Right forelimb (tissue), 1 donor: Measurements from ENCODE around the gene MFN2.
"Not testable (repeated sequence)": the region's sequence is repeated elsewhere in the genome, so short reads cannot be mapped to it uniquely, and the experiment has no call there.

Experiments
- DNase-seq: peaks from one replicate; pipeline ENCODE4 v3.0.0-alpha.2; 2018

Gene MFN2

DNA sequence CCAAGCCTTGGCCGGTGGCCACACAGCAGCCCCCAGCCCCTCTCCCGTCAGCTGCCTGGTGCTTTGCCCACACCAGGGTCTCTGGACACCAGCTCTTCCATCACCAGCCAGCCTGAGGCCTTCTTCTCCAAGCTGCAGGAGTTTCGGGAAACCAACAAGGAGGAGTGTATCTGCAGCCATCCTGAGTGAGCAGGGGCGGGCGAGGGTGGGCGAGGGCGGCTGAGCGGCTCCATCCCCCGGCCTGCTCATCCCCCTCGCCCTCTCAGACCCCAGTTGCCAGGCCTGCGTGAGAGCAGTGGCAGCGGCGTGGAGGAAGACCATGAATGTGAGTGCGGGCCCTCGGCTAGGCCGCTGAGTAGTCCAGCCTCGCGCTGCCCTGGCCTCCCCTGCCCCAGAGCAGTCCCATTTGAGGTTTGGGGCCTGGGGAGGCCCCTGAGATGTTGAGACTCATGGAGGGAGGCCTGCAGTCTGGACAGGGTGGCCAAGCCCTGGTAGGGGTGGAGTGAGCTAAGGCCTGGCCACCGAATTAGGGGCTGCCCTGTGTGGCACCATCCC, 48.8 kb downstream of the MFN2 start:
- no peak for DNase-seq

DNA sequence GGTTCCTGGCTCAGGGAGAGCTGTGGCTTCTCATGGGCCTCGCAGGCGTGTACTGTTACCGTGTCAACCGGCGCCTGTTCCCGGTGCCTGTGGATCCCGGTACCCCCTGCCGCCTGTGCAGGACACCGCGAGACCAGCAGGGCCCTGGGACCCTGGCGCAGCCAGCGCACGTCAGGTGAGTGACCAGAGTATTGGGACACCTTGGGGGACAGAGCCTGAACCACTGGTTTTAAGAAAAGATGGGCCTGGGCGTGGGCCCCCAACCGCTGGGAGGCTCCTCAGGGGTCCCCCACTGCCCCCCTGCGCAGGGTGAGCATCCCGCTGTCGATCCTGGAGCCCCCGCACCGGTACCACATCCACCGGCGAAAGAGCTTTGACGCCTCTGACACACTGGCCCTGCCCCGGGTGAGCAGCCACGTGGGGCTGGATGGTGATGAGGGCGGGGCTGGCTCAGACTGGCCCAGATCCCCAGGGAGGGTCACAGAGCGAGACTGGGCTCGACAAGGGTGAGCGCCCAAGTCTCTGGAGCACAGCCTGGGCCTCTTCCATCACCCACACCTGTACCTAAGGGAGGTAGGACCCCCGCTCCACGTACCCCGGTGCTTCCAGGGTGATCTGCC, 49.6 kb downstream of the MFN2 start:
- DNase-seq = no peak

DNA sequence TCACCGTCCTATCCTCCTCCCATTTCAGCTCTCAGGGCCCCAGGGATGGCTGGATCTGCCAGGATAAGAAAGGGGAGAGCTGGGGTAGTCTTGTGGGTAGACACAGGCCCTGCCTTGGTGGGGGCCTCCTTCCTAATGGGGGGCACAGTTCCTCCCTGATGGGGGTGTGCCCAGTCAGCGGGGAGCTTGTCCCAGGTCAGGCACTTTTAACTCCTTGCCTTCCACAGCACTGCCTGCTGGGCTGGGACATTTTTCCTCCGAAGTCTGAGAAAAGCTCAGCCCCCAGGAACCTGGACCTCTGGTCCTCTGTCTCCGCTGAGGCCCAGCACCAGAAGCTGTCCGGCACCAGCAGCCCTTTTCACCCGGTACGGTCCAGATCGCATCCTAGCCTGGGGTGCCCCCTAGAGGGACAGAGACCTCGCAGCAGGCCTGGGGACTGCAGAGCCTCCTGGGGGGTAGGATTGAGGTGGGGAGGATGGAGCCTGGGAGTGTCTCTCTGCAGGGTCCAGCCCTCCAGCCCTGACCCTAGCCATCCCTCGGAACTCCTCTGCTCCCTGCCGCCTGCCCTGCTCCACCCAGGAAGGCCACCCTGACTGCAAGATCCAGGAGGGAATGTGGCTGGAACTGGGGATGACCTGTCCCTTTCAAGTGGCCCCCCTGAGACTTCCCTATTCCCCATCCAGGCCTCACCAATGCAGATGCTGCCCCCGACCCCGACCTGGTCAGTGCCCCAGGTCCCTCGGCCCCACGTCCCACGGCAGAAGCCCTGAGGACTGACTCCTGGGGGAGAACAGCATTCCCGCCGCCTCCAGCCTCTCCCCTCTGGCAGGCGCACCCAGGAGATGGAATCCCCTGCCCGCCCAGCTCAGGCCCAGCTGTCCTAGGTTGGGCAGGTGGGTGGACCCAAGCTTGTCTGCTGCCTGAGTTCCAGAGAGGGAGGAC, 51.1 kb downstream of the MFN2 start:
- no peak for DNase-seq

DNA sequence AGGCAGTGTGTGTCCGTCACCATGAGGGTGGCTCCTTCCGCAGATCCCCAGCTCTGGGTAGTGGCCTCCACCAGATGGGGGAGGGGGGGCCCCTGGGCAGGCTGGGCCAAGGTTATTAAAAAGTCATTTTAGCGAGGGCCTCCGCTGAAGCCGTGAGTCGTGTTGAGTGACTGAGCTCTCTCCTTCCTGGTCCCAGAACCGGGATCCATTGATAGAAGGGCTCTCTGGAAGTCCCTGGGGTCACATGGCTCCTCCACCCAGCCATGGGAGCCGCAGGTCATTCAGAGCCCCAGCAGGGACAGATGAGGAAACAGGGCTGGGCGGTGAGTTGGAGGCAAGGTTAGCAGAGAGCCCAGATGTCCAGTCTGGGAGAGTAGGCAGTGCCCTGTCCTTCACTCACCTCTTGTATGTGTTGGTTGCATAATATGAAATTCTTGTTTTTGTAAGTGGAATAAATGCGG, 51.9 kb downstream of the MFN2 start:
- no peak for DNase-seq

DNA sequence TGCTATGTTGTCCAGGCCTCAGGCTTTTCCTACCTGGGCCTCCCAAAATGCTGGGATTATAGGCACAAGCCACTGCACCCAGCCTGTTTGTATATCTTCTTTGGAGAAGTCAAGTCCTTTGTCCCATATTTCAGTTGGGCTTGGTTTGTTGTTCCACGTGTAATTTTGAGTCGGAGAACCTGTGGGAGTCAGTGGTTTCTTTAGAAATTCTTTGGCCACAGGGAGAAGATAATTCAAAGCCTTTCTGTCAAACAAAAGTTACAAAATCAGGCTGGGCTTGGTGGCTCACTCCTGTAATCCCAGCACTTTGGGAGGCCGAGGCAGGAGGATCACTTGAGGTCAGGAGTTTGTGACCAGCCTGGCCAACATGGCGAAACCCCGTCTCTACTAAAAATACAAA, 53.2 kb downstream of the MFN2 start:
- not testable (repeated sequence) for DNase-seq

DNA sequence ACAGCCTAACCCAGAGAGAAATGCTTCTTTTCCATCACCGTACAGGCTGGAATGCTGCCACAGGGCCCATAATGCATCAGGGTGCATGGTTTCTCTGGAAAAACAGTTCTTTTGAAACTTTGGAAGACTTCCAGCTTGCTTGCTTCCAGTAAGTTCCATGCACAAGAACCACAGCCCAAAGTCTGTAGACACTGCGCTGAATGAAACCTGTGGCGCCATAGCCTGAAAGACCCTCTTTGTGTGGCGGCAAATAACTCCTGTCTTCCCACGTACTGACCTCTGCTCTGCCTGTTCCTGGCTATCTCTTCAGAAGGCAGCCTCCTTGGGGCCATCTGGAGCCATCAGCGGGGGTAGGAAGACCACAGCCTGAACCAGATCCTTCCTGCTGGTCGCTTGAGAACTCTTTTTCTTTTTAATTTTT, 54.1 kb downstream of the MFN2 start:
- peak; percentile 70 for DNase-seq

DNA sequence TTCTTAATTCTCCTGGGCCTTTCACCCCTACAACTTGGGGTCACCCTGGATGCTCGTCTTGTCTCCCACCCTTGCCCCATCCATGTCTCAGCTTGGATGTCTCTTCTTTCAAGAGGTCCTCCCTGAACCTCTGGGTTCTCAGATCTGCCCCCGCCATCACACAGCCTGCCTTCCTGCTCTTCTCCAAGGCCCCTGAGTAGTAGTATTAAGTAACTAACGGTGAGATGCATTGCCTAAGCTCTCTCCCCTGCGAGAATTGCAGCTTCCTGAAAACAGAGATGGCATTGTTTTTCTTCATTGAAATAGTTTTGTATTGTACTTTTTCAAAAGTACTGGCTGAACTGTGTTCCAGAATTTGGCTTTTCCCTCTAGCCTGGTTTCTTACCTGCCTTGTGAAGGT, 55.1 kb downstream of the MFN2 start:
- no peak for DNase-seq

DNA sequence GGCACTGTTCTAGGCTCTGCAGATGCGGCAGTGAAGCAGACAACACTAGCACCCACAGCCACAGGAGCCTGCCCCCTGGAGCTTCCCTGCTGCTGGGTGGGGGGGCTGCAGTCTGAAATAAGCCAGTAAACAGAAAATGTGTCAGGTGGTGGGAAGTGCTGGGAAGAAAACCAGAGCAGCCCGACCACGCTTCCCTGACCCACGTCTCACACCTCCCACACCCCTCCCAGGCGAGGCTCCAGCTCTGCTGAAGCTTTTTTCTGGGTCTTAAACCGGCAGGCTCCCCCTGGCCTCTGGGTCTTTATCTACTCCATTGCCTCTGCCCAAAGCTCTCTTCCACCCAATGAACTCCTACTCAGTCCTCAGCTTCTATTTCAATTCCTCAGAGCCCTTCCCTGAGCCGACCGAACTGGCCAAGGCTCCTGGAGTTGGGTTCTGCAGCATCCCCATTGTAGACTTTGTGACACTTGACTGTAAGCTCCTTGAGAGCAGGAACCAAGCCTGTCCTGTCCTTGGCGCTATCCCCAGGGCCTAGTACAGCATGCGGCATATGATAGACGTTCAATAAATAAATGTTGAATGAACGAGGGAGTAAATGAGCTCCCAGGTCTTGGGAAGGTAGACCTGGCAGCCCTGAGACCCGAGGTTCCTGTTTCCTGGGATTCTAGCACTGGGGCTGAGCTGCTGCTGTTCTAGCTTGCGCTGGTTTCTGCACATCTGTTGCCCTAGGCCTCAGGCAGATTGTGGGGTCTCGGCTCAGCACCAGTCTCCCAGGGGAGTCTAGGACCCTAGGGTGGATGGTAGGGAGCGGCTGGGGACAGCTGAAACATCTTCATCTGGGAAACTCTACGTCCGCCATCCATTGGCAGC, 57.5 kb downstream of the MFN2 start:
- no peak for DNase-seq

DNA sequence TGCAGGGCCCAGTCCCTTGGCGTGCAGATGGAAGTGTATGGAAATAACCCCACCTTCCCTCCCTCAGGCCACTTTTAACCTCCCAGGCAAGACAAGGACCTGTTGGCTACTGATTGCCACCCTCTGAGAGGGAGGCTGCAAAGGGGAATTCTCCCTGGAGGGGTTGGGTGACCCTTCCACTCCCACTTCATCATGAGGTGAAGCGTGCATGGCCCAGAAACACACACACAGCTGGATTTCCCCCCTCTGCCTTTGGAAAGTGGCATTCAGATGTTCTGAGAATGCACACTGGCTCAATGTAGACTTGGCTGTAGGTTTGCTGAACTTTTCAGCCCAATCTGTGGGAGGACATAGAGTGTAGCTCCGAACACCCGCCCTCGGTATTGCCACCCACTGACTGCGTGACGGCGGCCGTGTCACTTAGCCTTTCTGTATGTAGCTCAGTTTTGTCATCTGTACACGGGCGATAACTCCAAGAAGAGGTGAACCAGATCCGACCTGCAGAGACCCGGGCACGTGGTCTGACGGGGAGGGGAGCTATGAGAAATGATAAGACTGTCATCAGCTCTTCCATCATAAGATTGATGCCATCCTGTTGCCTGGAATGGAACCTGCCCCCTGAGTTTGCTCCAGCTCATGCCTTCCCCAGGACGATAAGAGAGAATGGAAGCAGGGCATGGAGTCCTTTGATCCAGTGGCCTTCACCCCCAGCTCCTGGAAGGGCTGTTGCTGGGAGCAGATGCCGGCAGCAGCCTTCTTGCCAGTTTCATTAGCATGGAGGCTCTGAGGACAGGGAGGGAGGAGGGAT, 58.3 kb downstream of the MFN2 start:
- no peak for DNase-seq

DNA sequence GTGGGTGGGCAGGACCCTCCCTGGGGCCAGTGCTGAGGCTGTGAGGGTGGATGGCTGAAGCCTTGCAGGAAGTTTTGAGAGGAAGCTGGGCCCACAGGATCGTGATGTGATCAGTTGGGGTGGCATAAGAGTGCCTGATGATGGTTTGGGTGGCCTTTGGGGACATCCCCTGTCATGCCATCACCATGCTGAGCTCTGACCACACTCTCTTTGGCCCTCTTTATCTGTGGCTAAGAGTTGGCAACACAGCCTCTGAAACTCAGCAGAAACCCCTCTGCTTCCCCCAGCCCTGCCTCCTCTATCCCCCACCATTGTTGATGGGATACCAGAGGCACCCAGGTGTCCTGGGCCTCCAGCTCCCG, 58.9 kb downstream of the MFN2 start:
- no peak for DNase-seq

DNA sequence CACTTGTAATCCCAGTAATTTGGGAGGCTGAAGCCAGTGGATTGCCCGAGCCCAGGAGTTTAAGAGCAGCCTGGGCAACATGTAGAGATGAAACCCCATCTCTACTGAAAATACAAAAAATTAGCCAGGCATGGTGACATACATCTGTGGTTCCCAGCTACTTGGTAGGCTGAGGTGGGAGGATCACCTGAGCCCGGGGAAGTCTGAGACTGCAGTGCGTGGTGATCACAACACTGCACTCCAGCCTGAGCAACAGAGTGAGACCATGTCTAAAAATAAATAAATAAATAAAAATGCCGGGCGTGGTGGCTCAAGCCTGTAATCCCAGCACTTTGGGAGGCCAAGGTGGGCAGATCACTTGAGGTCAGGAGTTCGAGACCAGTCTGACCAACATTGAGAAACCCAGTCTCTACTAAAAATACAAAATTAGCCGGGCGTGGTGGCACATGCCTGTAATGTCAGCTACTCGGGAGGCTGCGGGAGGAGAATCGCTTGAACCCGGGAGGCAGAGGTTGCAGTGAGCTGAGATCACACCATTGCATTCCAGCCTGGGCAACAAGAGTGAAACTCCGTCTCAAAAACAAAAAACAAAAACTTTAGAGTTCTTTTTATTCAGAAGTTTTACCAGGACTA, 59.7 kb downstream of the MFN2 start:
- not testable (repeated sequence) for DNase-seq

DNA sequence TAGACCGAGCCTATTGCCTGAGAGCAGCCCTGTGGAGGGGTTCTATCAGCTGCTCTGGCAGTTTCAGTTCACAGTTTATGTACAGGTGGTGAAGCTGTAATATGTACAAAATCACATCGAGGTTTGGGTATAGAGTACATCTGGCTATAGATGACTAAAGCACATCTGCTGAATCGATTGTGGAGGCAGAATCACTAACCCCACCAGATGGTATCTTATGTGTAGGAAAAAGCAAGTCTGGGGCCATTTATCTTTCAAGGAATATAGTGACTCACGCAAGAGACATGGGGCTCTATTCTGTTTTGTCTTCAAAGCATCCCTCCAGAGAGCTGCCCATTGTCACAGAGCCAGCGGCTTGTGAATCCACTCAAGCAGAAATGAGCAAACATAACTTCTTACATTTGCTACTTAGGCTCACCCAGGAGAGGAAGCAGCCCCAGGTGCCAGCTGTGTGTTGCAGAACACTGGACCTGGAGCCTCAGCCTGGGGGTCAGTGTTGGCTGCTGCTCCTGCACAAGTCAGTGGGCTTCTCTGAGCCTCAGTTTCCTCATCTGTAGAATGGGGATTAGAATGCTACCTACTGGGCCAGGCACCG, 60.3 kb downstream of the MFN2 start:
- DNase-seq = peak; percentile 70

DNA sequence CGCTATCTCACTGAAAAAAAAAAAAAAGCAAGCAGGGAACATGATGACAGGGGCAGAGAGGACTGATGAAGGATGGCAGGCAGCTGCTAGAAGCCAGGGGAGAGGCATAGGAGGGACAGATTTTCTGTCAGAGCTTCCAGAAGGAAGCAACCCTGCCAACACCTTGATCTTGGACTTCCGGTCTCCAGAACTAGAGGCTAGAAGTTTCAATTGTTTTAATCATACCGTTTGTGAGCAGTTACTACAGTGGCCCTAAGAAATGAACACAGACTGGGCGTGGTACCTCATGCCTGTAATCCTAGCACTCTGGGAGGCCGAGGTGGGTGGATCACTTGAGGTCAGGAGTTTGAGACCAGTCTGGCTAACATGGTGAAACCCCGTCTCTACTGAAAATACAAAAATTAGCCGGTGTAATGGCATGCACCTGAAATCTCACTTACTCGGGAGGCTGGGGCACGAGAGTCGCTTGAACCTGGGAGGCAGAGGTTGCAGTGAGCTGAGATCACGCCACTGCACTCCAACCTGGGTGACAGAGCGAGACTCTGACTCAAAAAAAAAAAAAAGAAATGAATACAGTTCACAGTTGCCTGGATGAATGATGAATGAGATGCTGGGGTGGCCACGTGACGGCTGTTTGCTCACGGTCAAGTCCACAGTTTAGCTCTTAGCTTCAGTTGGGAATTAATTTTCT, 64.1 kb downstream of the MFN2 start:
- not testable (repeated sequence) for DNase-seq

DNA sequence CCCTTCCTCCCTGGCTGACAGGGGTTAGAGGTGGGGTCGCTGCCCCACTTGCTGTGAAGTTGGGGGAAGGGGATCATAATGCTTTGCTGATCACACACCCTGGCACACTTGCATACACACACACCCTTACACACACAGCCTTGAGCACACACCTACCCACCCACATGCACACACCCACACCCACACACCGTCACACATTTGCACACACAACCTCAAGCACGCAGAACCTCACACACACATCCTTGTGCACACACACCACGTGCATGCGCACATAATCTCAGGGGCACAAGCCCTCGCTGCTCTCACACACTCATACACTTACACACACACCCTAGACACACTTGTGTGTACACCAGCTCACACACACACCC, 66.5 kb downstream of the MFN2 start:
- DNase-seq = no peak

DNA sequence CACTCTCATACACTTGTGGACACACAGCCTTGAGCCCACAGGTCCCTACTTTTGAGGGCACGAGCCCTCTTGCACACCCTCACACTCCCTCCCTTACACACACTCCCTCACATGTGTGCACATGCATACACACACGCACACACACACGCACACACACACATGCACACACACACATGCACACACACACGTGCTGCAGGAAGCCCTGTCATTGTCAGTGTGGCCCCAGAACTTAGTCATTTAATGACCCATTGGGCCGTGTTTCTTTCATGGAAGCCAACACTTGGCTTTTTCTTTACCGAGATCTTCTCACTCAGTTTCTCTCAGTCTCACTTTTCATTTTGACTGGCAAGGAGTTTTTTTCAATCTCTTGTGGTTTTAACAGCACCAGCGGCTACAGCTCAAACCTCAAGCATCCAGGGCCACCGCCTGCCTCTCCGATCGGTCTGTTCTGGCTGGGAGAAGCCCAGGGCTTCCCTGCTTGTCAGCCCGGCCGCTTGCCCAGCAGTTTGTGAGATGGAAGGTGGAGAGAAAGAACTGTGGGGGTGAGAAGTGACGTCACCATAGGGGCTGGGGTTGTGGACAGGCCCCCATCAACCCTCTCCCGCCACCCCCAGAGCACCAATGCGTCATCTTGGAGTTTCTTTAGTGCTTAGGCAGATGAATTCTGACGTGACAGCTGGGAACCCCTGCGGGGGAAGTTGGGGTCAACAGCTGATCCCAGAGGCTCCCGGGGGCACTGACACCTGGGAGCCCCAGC, 67.1 kb downstream of the MFN2 start:
- DNase-seq = no peak

DNA sequence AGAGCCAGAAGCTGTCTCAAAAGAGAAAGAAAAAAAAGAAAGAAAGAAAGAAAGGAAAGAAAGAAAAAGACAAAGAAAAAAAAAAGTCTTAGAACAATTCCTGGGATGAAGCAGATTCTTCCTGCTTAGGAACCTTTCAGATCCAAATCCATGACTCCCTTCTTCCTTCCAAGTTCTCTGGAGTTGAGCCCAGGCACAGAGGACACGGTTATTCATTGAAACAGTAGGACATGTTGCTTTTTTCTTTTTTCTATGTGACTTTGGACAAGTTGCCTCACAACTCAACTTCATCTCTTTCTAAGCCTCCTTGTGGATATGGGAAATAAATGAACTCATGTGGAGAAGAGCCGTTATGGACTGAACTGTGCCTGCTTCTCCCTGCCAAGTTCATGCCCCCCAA, 68.1 kb downstream of the MFN2 start:
- no peak for DNase-seq

DNA sequence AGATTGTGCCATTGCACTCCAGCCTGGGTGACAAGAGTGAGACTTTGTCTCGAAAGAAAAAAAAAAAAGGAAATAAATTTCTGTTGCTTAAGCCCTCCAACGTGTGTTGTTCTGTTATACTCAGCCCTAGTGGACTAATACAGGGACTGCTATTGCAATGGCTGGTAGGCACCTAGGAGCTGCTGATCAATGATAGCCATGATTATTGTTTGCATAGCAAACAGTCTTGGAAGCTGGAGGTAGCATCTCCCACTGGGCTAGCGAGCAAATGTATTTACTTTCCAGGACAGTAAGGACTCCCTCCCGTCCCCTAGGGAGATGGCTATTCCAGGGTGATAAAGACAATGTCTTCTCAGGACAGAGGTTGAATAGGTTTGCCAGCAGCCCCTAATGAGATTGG, 69.4 kb downstream of the MFN2 start:
- no peak for DNase-seq

DNA sequence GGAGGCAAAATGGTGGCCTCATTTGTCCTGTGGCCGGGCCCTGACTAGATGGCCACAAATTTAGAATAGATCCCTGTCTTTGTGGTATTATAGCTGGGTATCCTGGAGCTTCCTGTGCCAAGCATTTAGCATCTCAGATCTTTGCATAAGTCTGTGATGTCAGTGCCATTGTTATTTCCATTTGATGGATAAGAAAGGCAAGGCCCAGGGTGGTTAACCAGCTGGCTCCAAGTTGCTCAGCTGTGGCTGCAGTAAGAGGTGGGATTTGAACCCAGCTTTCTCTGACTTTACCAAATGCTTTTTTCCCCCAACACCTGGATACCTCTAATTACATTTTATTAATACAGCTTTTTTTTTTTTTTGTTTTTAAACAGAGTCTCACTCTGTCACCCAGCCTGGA, 71.1 kb downstream of the MFN2 start:
- no peak for DNase-seq

DNA sequence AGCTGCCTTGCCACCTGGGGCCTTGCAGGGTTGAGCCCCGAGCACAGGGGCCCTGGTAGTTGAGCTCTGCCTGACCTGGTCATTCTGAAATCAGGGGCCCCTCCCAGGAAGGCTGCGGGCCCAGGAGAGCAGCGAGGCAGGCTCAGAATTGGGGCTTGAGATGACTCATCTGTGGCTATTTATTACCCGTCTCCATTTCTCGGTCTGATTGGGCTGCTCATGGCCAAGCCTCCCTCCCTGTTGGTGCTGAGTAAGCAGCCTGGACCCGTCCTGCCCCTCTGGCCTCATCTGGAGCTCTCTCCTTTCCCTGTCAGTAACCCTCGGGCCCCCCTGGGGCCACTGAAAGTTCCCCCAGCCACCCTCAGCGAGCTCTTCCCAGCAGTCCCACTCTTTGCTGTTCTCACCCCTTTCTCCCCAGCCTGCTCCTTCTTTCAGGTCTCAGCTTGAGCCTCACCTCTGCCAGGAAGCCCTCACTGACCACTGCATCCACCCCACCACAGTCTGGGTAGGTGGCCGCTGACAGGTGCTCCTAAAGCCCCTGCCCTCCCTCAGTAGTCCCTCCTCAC, 71.8 kb downstream of the MFN2 start:
- no peak for DNase-seq
